K562 (cell line): Measurements from ENCODE around the gene RNF213. TPM values are rescaled to one million over a fixed set of nuclear protein-coding genes. Genes with fewer than 3 reads are reported as not detected.
A peak's percentile ranks its signal among the peaks of the same experiment; 100 is the strongest.

Experiments used
- DMBX1 ChIP-seq: fragments of 250-450 bp; sonication (Bioruptor Pico); IDR thresholded peaks from 2 replicates; pipeline ENCODE4 v1.8.0; 2022; ENCODE audit warnings: inconsistent platforms, mild to moderate bottlenecking, moderate library complexity, borderline replicate concordance
- EHMT2 ChIP-seq: fragments of 450-650 bp; IDR thresholded peaks from 2 replicates; pipeline ENCODE4 v1.6.1; 2018; ENCODE audit warnings: antibody characterized with exemption
- GABPB1 ChIP-seq: sonication (generic); formaldehyde crosslinking; IDR thresholded peaks from 2 replicates; pipeline ENCODE4 v1.8.0; 2022; ENCODE audit warnings: mild to moderate bottlenecking, missing genetic modification reagents
- KLF16 ChIP-seq: IDR thresholded peaks from 2 replicates; pipeline ENCODE4 v1.6.1; 2016; ENCODE audit warnings: antibody characterized with exemption
- RCOR1 ChIP-seq, 2 experiments: IDR thresholded peaks; 2 replicates each; pipeline ENCODE4 v1.6.1; 2012; ENCODE audit warnings: low read depth in 2 of 2, low read length in 2 of 2, borderline replicate concordance in 1 of 2, improper control_type of control experiment in 1 of 2
- SMC3 ChIP-seq: conservative IDR thresholded peaks from 2 replicates; pipeline ENCODE4 v1.6.1; 2011; ENCODE audit warnings: low read depth, low read length, improper control_type of control experiment; ENCODE audit not compliant: insufficient read depth
- STAG1 ChIP-seq: sonication (generic); formaldehyde crosslinking; IDR thresholded peaks from 2 replicates; pipeline ENCODE4 v1.5.0; 2020; ENCODE audit warnings: missing genetic modification reagents, borderline replicate concordance
- TEAD1 ChIP-seq, 2 experiments: fragments of 450-650 bp in 1 of 2; sonication (generic) in 1 of 2; formaldehyde crosslinking; IDR thresholded peaks; 2 replicates each; pipeline versions ENCODE4 v1.4.0 to v1.8.0; 2020 to 2022; ENCODE audit warnings: mild to moderate bottlenecking in 2 of 2, missing genetic modification reagents in 1 of 2
- TGIF2 ChIP-seq: sonication (generic); formaldehyde crosslinking; IDR thresholded peaks from 2 replicates; pipeline ENCODE4 v1.8.1; 2022; ENCODE audit warnings: mild to moderate bottlenecking, missing genetic modification reagents, moderate library complexity
- ZNF263 ChIP-seq: sonication (generic); formaldehyde crosslinking; IDR thresholded peaks from 2 replicates; pipeline ENCODE4 v1.8.0; 2022; ENCODE audit warnings: mild to moderate bottlenecking, missing genetic modification reagents, borderline replicate concordance
- polyA plus RNA-seq, 8 experiments: library from polyadenylated mRNA; depleted of rRNA in 4 of 8; stranded (reverse) in 5 of 8; unstranded in 3 of 8; fragments of >200 nt; fragmentation: Nextera tagmentation in 2 of 8; fragmentation: Illumina TruSeq in 1 of 8; extraction: Ambion mirVana in 2 of 8; extraction: Trizol in 1 of 8; gene quantifications; 2 replicates each; pipeline versions ENCODE4 v1.2.1 to v1.2.3, GENCODE V29; 2011 to 2014; ENCODE audit warnings: inconsistent platforms in 1 of 8, missing spikeins in 1 of 8
- total RNA-seq, 7 experiments: library from RNA; depleted of rRNA in 6 of 7; stranded (reverse); fragments of >200 nt in 6 of 7; fragmentation: Illumina TruSeq in 2 of 7; extraction: Trizol in 2 of 7; gene quantifications; 2 replicates each; pipeline versions ENCODE4 v1.2.1 to v1.2.3, GENCODE V29; 2011 to 2021; ENCODE audit warnings: low replicate concordance in 1 of 7
- TF ChIP-seq, protein P1 (sequence below): sonication (generic); formaldehyde crosslinking; IDR thresholded peaks from 2 replicates; pipeline ENCODE4 v1.8.0; 2022; ENCODE audit warnings: mild to moderate bottlenecking, missing genetic modification reagents
- TF ChIP-seq, protein P2 (sequence below): sonication (generic); formaldehyde crosslinking; IDR thresholded peaks from 2 replicates; pipeline ENCODE4 v1.5.0; 2020; ENCODE audit warnings: missing genetic modification reagents
- TF ChIP-seq, protein P3 (sequence below), 2 experiments: fragments of 450-650 bp; IDR thresholded peaks; 2 replicates each; pipeline ENCODE4 v1.6.1; 2018; ENCODE audit warnings: mild to moderate bottlenecking in 2 of 2, low read depth in 1 of 2; ENCODE audit not compliant: partially characterized antibody in 2 of 2
- TF ChIP-seq, protein P4 (sequence below): sonication (generic); formaldehyde crosslinking; IDR thresholded peaks from 2 replicates; pipeline ENCODE4 v1.8.0; 2022; ENCODE audit warnings: mild to moderate bottlenecking, missing genetic modification reagents
- TF ChIP-seq, protein P5 (sequence below): sonication (generic); formaldehyde crosslinking; IDR thresholded peaks from 2 replicates; pipeline ENCODE4 v1.8.1; 2022; ENCODE audit warnings: missing genetic modification reagents

The RNF213 gene
- total and polyA plus RNA-seq, 9 of the 15 experiments (the other 6 are each of a cell fraction or from before 2014, with no cell fraction given): 5.3 to 33.6 (median 17.9) TPM

DNA sequence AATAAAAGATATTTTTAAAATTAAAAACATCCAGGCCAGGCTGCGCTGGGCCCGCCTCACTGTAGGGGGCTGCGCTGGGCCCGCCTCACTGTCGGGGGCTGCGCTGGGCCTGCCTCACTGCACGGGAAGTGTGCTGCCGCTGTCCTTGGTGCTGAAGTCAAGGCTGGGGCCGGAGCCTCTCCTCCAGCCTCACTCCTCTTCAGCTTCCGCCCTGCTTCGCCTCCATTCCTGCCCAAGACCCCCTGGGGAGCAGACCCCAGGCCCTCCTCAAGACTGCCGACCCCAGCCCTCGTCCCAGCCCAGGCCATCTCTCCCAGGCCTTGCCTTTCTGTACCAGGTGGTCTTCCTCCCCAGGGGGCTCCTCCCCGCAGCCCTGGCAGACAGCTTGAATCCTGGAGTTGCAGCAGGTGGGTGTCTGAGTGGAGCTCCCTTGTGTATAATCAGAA lies 180.5 kb downstream of the RNF213 start (continued):
- TF ChIP-seq, protein P1, sequence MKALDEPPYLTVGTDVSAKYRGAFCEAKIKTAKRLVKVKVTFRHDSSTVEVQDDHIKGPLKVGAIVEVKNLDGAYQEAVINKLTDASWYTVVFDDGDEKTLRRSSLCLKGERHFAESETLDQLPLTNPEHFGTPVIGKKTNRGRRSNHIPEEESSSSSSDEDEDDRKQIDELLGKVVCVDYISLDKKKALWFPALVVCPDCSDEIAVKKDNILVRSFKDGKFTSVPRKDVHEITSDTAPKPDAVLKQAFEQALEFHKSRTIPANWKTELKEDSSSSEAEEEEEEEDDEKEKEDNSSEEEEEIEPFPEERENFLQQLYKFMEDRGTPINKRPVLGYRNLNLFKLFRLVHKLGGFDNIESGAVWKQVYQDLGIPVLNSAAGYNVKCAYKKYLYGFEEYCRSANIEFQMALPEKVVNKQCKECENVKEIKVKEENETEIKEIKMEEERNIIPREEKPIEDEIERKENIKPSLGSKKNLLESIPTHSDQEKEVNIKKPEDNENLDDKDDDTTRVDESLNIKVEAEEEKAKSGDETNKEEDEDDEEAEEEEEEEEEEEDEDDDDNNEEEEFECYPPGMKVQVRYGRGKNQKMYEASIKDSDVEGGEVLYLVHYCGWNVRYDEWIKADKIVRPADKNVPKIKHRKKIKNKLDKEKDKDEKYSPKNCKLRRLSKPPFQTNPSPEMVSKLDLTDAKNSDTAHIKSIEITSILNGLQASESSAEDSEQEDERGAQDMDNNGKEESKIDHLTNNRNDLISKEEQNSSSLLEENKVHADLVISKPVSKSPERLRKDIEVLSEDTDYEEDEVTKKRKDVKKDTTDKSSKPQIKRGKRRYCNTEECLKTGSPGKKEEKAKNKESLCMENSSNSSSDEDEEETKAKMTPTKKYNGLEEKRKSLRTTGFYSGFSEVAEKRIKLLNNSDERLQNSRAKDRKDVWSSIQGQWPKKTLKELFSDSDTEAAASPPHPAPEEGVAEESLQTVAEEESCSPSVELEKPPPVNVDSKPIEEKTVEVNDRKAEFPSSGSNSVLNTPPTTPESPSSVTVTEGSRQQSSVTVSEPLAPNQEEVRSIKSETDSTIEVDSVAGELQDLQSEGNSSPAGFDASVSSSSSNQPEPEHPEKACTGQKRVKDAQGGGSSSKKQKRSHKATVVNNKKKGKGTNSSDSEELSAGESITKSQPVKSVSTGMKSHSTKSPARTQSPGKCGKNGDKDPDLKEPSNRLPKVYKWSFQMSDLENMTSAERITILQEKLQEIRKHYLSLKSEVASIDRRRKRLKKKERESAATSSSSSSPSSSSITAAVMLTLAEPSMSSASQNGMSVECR (CRISPR knock-in tag): peak; percentile 52; the same call in 1 of the 2 replicates
- peak; percentile 64; the same call in 1 of the 2 replicates for TF ChIP-seq ZNF263 (CRISPR knock-in tag)
- no peak for TF ChIP-seq SMC3
- no peak for TF ChIP-seq KLF16
- TF ChIP-seq TEAD1 (CRISPR knock-in tag; IDR thresholded peaks at IDR 0.05): peak in 1 of 2 experiments; percentile 59; a peak in 1 of 4 replicates
- TF ChIP-seq TGIF2 (CRISPR knock-in tag): 0 out of 2 replicates have a peak, but pooled peaks have one; percentile 22
- TF ChIP-seq DMBX1 (CRISPR knock-in tag): no peak
- peak; percentile 96 for TF ChIP-seq EHMT2
- TF ChIP-seq, protein P2, sequence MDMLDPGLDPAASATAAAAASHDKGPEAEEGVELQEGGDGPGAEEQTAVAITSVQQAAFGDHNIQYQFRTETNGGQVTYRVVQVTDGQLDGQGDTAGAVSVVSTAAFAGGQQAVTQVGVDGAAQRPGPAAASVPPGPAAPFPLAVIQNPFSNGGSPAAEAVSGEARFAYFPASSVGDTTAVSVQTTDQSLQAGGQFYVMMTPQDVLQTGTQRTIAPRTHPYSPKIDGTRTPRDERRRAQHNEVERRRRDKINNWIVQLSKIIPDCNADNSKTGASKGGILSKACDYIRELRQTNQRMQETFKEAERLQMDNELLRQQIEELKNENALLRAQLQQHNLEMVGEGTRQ (CRISPR knock-in tag): peak; percentile 28; the same call in 1 of the 2 replicates
- TF ChIP-seq, protein P3, sequence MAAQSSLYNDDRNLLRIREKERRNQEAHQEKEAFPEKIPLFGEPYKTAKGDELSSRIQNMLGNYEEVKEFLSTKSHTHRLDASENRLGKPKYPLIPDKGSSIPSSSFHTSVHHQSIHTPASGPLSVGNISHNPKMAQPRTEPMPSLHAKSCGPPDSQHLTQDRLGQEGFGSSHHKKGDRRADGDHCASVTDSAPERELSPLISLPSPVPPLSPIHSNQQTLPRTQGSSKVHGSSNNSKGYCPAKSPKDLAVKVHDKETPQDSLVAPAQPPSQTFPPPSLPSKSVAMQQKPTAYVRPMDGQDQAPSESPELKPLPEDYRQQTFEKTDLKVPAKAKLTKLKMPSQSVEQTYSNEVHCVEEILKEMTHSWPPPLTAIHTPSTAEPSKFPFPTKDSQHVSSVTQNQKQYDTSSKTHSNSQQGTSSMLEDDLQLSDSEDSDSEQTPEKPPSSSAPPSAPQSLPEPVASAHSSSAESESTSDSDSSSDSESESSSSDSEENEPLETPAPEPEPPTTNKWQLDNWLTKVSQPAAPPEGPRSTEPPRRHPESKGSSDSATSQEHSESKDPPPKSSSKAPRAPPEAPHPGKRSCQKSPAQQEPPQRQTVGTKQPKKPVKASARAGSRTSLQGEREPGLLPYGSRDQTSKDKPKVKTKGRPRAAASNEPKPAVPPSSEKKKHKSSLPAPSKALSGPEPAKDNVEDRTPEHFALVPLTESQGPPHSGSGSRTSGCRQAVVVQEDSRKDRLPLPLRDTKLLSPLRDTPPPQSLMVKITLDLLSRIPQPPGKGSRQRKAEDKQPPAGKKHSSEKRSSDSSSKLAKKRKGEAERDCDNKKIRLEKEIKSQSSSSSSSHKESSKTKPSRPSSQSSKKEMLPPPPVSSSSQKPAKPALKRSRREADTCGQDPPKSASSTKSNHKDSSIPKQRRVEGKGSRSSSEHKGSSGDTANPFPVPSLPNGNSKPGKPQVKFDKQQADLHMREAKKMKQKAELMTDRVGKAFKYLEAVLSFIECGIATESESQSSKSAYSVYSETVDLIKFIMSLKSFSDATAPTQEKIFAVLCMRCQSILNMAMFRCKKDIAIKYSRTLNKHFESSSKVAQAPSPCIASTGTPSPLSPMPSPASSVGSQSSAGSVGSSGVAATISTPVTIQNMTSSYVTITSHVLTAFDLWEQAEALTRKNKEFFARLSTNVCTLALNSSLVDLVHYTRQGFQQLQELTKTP (IDR thresholded peaks at IDR 0.05; ENCODE audit: low read depth in 1 of 2, partially characterized antibody in 2 of 2): peak in 1 of 2 experiments; percentile 72
- TF ChIP-seq STAG1 (CRISPR knock-in tag): 0 out of 2 replicates have a peak, but pooled peaks have one; percentile 8
- TF ChIP-seq, protein P4, sequence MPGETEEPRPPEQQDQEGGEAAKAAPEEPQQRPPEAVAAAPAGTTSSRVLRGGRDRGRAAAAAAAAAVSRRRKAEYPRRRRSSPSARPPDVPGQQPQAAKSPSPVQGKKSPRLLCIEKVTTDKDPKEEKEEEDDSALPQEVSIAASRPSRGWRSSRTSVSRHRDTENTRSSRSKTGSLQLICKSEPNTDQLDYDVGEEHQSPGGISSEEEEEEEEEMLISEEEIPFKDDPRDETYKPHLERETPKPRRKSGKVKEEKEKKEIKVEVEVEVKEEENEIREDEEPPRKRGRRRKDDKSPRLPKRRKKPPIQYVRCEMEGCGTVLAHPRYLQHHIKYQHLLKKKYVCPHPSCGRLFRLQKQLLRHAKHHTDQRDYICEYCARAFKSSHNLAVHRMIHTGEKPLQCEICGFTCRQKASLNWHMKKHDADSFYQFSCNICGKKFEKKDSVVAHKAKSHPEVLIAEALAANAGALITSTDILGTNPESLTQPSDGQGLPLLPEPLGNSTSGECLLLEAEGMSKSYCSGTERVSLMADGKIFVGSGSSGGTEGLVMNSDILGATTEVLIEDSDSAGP (CRISPR knock-in tag): no peak
- peak; percentile 82 for TF ChIP-seq GABPB1 (CRISPR knock-in tag)
- TF ChIP-seq RCOR1 (IDR thresholded peaks at IDR 0.05; ENCODE audit: borderline replicate concordance in 1 of 2, low read depth in 2 of 2, low read length in 2 of 2): peak in 1 of 2 experiments; percentile 72; a peak in 2 of 4 replicates
- TF ChIP-seq, protein P5, sequence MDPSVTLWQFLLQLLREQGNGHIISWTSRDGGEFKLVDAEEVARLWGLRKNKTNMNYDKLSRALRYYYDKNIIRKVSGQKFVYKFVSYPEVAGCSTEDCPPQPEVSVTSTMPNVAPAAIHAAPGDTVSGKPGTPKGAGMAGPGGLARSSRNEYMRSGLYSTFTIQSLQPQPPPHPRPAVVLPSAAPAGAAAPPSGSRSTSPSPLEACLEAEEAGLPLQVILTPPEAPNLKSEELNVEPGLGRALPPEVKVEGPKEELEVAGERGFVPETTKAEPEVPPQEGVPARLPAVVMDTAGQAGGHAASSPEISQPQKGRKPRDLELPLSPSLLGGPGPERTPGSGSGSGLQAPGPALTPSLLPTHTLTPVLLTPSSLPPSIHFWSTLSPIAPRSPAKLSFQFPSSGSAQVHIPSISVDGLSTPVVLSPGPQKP (CRISPR knock-in tag): no peak
